Measurements from ENCODE around the gene RABGEF1. TPM values are rescaled to one million over a fixed set of nuclear protein-coding genes. Genes with fewer than 3 reads are reported as not detected.

Gene RABGEF1
- total and polyA plus RNA-seq, 9 of the 15 experiments (the other 6 are each of a cell fraction or from before 2014, with no cell fraction given) = 7.0 to 29.3 (median 20.5) TPM

DNA sequence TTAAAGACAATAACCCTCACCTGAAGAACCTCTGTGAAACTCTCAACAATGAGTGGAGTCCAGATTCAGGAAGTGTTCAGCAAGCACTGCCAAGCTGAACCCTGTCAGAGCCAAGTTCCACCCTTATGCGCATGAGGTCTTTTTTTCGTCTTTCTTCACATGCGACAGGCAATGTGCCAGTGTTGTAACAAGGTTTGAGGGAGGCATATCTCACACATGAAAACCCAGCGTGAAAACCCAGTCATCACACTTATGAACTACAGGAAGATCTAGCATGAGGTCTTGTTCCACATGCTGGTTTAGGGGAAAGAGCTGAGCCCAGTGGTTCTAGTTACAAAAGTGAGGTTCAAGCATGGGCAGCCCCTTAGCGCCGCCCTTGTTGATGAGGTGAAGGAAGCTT is 49.7 kb downstream of the RABGEF1 start:
- Histone ChIP-seq H3K36me3 (ENCODE audit: control insufficient read depth, insufficient read depth, low read length) (peaks cover 59% of the 10 kb centered on the region), H4K20me1 (replicated peaks; ENCODE audit: control insufficient read depth, insufficient read depth, low read length) (no peaks in the 10 kb centered on the region), H2AFZ (ENCODE audit: low read depth, low read length) (no peak overlapping the region), H3K4me1 (replicated peaks in 1 of 2; ENCODE audit: control insufficient read depth in 2 of 2, insufficient read depth in 2 of 2, low read length in 2 of 2) (no peaks in the 10 kb centered on the region), H3K27ac (ENCODE audit: extremely low read depth, low read depth, low read length) (no peak overlapping the region), H3K27me3 (ENCODE audit: control insufficient read depth in 2 of 2, insufficient read depth in 2 of 2, low read length in 2 of 2) (no peaks in the 10 kb centered on the region), H3K4me3 (no peak overlapping the region), H3K9ac (ENCODE audit: insufficient read depth in 1 of 2, low read depth in 2 of 2, low read length in 2 of 2) (no peak overlapping the region), H3K9me1 (ENCODE audit: control insufficient read depth, insufficient read depth, low read length) (no peaks in the 10 kb centered on the region), H3K79me2 (ENCODE audit: control insufficient read depth, insufficient read depth, low read length) (no peaks in the 10 kb centered on the region), H3K4me2 (ENCODE audit: insufficient read depth, low read length) (no peak overlapping the region), H3K9me3 (replicated peaks; ENCODE audit: control insufficient read depth, insufficient read depth, low read depth, low read length) (no peaks in the 10 kb centered on the region)
- no TSS peak for BruUV-seq (replicated peaks)
- ChIA-PET CTCF (ENCODE audit: low intra/inter-chr PET ratio) (no interaction called here), POLR2A (interaction anchor here (0.8 to 1.3 kb wide), 2 partner anchors 10 to 50 kb away, joined by 3 to 5 read pairs; partner anchors contain the start of gene RABGEF1)
- intact Hi-C loops (cut with micrococcal nuclease) = no loop called here
- in situ Hi-C loops (cut with MboI) = no loop called here
- DNase-seq (ENCODE audit: extremely low read depth in 1 of 4, low spot score in 3 of 4) (no peak), FAIRE-seq (no peak), ATAC-seq (no peak)
- WGBS (ENCODE audit: insufficient coverage, low coverage, missing lambda C conversion rate) = 91% methylated on average over 6 of the region's 6 CpGs
- TF ChIP-seq EGR1 (conservative IDR thresholded peaks at IDR 0.05) = no peak
- no peak for TF ChIP-seq RBM39 (optimal IDR thresholded peaks at IDR 0.05; ENCODE audit: low read depth, low read length)
- no peak for TF ChIP-seq MXI1 (IDR thresholded peaks at IDR 0.05; ENCODE audit: low read depth, low read length)
- TF ChIP-seq, protein P1, sequence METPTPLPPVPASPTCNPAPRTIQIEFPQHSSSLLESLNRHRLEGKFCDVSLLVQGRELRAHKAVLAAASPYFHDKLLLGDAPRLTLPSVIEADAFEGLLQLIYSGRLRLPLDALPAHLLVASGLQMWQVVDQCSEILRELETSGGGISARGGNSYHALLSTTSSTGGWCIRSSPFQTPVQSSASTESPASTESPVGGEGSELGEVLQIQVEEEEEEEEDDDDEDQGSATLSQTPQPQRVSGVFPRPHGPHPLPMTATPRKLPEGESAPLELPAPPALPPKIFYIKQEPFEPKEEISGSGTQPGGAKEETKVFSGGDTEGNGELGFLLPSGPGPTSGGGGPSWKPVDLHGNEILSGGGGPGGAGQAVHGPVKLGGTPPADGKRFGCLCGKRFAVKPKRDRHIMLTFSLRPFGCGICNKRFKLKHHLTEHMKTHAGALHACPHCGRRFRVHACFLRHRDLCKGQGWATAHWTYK (CRISPR knock-in tag; IDR thresholded peaks at IDR 0.05) = no peak
- TF ChIP-seq, protein P2, sequence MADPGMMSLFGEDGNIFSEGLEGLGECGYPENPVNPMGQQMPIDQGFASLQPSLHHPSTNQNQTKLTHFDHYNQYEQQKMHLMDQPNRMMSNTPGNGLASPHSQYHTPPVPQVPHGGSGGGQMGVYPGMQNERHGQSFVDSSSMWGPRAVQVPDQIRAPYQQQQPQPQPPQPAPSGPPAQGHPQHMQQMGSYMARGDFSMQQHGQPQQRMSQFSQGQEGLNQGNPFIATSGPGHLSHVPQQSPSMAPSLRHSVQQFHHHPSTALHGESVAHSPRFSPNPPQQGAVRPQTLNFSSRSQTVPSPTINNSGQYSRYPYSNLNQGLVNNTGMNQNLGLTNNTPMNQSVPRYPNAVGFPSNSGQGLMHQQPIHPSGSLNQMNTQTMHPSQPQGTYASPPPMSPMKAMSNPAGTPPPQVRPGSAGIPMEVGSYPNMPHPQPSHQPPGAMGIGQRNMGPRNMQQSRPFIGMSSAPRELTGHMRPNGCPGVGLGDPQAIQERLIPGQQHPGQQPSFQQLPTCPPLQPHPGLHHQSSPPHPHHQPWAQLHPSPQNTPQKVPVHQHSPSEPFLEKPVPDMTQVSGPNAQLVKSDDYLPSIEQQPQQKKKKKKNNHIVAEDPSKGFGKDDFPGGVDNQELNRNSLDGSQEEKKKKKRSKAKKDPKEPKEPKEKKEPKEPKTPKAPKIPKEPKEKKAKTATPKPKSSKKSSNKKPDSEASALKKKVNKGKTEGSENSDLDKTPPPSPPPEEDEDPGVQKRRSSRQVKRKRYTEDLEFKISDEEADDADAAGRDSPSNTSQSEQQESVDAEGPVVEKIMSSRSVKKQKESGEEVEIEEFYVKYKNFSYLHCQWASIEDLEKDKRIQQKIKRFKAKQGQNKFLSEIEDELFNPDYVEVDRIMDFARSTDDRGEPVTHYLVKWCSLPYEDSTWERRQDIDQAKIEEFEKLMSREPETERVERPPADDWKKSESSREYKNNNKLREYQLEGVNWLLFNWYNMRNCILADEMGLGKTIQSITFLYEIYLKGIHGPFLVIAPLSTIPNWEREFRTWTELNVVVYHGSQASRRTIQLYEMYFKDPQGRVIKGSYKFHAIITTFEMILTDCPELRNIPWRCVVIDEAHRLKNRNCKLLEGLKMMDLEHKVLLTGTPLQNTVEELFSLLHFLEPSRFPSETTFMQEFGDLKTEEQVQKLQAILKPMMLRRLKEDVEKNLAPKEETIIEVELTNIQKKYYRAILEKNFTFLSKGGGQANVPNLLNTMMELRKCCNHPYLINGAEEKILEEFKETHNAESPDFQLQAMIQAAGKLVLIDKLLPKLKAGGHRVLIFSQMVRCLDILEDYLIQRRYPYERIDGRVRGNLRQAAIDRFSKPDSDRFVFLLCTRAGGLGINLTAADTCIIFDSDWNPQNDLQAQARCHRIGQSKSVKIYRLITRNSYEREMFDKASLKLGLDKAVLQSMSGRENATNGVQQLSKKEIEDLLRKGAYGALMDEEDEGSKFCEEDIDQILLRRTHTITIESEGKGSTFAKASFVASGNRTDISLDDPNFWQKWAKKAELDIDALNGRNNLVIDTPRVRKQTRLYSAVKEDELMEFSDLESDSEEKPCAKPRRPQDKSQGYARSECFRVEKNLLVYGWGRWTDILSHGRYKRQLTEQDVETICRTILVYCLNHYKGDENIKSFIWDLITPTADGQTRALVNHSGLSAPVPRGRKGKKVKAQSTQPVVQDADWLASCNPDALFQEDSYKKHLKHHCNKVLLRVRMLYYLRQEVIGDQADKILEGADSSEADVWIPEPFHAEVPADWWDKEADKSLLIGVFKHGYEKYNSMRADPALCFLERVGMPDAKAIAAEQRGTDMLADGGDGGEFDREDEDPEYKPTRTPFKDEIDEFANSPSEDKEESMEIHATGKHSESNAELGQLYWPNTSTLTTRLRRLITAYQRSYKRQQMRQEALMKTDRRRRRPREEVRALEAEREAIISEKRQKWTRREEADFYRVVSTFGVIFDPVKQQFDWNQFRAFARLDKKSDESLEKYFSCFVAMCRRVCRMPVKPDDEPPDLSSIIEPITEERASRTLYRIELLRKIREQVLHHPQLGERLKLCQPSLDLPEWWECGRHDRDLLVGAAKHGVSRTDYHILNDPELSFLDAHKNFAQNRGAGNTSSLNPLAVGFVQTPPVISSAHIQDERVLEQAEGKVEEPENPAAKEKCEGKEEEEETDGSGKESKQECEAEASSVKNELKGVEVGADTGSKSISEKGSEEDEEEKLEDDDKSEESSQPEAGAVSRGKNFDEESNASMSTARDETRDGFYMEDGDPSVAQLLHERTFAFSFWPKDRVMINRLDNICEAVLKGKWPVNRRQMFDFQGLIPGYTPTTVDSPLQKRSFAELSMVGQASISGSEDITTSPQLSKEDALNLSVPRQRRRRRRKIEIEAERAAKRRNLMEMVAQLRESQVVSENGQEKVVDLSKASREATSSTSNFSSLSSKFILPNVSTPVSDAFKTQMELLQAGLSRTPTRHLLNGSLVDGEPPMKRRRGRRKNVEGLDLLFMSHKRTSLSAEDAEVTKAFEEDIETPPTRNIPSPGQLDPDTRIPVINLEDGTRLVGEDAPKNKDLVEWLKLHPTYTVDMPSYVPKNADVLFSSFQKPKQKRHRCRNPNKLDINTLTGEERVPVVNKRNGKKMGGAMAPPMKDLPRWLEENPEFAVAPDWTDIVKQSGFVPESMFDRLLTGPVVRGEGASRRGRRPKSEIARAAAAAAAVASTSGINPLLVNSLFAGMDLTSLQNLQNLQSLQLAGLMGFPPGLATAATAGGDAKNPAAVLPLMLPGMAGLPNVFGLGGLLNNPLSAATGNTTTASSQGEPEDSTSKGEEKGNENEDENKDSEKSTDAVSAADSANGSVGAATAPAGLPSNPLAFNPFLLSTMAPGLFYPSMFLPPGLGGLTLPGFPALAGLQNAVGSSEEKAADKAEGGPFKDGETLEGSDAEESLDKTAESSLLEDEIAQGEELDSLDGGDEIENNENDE (IDR thresholded peaks at IDR 0.05; ENCODE audit: low read depth, low read length) = no peak
- TF ChIP-seq POLR2AphosphoS2 (IDR thresholded peaks at IDR 0.05; ENCODE audit: low read length) = no peak
- TF ChIP-seq, protein P3, sequence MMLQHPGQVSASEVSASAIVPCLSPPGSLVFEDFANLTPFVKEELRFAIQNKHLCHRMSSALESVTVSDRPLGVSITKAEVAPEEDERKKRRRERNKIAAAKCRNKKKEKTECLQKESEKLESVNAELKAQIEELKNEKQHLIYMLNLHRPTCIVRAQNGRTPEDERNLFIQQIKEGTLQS (IDR thresholded peaks at IDR 0.05) = no peak
- TF ChIP-seq, protein P3 (CRISPR knock-in tag; conservative IDR thresholded peaks at IDR 0.05) = no peak
